Suprapubic skin (tissue), 4 donors: ENCODE data around the gene EFNA2.

ENCODE experiments used
- CTCF ChIP-seq, 2 donors: fragments of 200-600 bp in 1 of 2; fragments of 450-650 bp in 1 of 2; sonication (generic) in 1 of 2; IDR thresholded peaks; one replicate each; pipeline ENCODE4 v1.5.1; 2016 to 2019; ENCODE audit warnings: antibody characterized with exemption in 2 of 2, mild to moderate bottlenecking in 1 of 2, moderate library complexity in 1 of 2
- POLR2A ChIP-seq, 2 donors: fragments of 450-650 bp; IDR thresholded peaks; one replicate each; pipeline ENCODE4 v1.6.1; 2017; ENCODE audit warnings: antibody characterized with exemption in 2 of 2, mild to moderate bottlenecking in 2 of 2, moderate library complexity in 2 of 2
- POLR2AphosphoS5 ChIP-seq, 3 donors: sonication (generic); formaldehyde crosslinking; IDR thresholded peaks; one replicate each; pipeline ENCODE4 v1.6.1; 2017; ENCODE audit warnings: antibody characterized with exemption in 3 of 3

- TF ChIP-seq CTCF (IDR thresholded peaks at IDR 0.05) = no peak
- TF ChIP-seq POLR2A (IDR thresholded peaks at IDR 0.05) = no peak
- TF ChIP-seq POLR2AphosphoS5 (IDR thresholded peaks at IDR 0.05) = no peak
Measured at GRCh38 chr19:1277061-1277460, 8.6 kb upstream of the EFNA2 start.
